ENCODE data around the gene TBRG4. TPM values are rescaled to one million over a fixed set of nuclear protein-coding genes. Genes with fewer than 3 reads are reported as not detected.

The TBRG4 gene
- total RNA-seq, 4 donors from 2014 or later = 83.4 to 140 (median 105) TPM

- WGBS, 2 donors (ENCODE audit: low coverage in 1 of 2) = 90% methylated on average over 15 of the region's 15 CpGs; no CpG with 5 or more reads in 1 of the 2 donors
- Histone ChIP-seq H3K27ac (no peak overlapping the region), H3K27me3 (no peaks in the 10 kb centered on the region), H3K4me1 (no peaks in the 10 kb centered on the region), H3K36me3 (peaks cover 0 to 27% (median 13%) of the 10 kb centered on the region in 4 donors), H3K9me3 (no peaks in the 10 kb centered on the region), H3K4me3 (no peak overlapping the region)
- in situ Hi-C loops (cut with MboI; ENCODE audit: low pct_ligation_motif_present in 1 of 4, low pct_unique_long_range_greater_than_20kb in 1 of 4, low sequenced_read_pairs in 3 of 4) (no loop called here), intact Hi-C loops (cut with DNase I; ENCODE audit: low total_unique reads) (no loop called here)
- TF ChIP-seq EP300 (IDR thresholded peaks at IDR 0.05; ENCODE audit: low read depth) (no peak), POLR2AphosphoS5 (IDR thresholded peaks at IDR 0.05) (no peak), POLR2A (IDR thresholded peaks at IDR 0.05) (no peak)
- TF ChIP-seq, protein P1, sequence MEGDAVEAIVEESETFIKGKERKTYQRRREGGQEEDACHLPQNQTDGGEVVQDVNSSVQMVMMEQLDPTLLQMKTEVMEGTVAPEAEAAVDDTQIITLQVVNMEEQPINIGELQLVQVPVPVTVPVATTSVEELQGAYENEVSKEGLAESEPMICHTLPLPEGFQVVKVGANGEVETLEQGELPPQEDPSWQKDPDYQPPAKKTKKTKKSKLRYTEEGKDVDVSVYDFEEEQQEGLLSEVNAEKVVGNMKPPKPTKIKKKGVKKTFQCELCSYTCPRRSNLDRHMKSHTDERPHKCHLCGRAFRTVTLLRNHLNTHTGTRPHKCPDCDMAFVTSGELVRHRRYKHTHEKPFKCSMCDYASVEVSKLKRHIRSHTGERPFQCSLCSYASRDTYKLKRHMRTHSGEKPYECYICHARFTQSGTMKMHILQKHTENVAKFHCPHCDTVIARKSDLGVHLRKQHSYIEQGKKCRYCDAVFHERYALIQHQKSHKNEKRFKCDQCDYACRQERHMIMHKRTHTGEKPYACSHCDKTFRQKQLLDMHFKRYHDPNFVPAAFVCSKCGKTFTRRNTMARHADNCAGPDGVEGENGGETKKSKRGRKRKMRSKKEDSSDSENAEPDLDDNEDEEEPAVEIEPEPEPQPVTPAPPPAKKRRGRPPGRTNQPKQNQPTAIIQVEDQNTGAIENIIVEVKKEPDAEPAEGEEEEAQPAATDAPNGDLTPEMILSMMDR (IDR thresholded peaks at IDR 0.05) = no peak
- no peak for DNase-seq
These were observed 37.5 kb downstream of the TBRG4 start for GRCh38 chr7:45073786-45074527.

- Histone ChIP-seq H3K36me3 (peaks cover 0 to 27% (median 13%) of the 10 kb centered on the region in 4 donors), H3K4me1 (peaks cover 0 to 2% (median 0%) of the 10 kb centered on the region in 4 donors), H3K9me3 (no peaks in the 10 kb centered on the region), H3K27ac (no peak overlapping the region), H3K27me3 (no peaks in the 10 kb centered on the region), H3K4me3 (no peak overlapping the region)
- in situ Hi-C loops (cut with MboI; ENCODE audit: low pct_ligation_motif_present in 1 of 4, low pct_unique_long_range_greater_than_20kb in 1 of 4, low sequenced_read_pairs in 3 of 4) = no loop called here
- 93 to 100% methylated on average over 1 to 17 of the region's 17 CpGs for WGBS, 2 donors (ENCODE audit: low coverage in 1 of 2)
- TF ChIP-seq EP300 (IDR thresholded peaks at IDR 0.05; ENCODE audit: low read depth) (no peak), POLR2AphosphoS5 (IDR thresholded peaks at IDR 0.05) (no peak), POLR2A (IDR thresholded peaks at IDR 0.05) (no peak)
- TF ChIP-seq, protein P1 (IDR thresholded peaks at IDR 0.05) = no peak
- intact Hi-C loops (cut with DNase I; ENCODE audit: low total_unique reads) = no loop called here
- no peak for DNase-seq
These were observed 38.3 kb downstream of the TBRG4 start for GRCh38 chr7:45073031-45073785.

- H3K4me1 ChIP-seq = peaks cover 0 to 3% (median 0%) of the 10 kb centered on the region in 4 donors
- intact Hi-C loops (cut with DNase I; ENCODE audit: low total_unique reads) = no loop called here
- H3K27ac ChIP-seq = no peak overlapping the region
- no peak for TF ChIP-seq POLR2AphosphoS5 (IDR thresholded peaks at IDR 0.05)
- TF ChIP-seq, protein P1 (IDR thresholded peaks at IDR 0.05) = no peak
- no peak for TF ChIP-seq POLR2A (IDR thresholded peaks at IDR 0.05)
- TF ChIP-seq EP300 (IDR thresholded peaks at IDR 0.05; ENCODE audit: low read depth) = no peak
- WGBS, 2 donors (ENCODE audit: low coverage in 1 of 2) = 60 to 90% methylated on average over 1 to 13 of the region's 13 CpGs
- DNase-seq = no peak
- in situ Hi-C loops (cut with MboI; ENCODE audit: low pct_ligation_motif_present in 1 of 4, low pct_unique_long_range_greater_than_20kb in 1 of 4, low sequenced_read_pairs in 3 of 4) = no loop called here
- peaks cover 0 to 27% (median 13%) of the 10 kb centered on the region in 4 donors for H3K36me3 ChIP-seq
- no peak overlapping the region for H3K4me3 ChIP-seq
- no peaks in the 10 kb centered on the region for H3K9me3 ChIP-seq
- H3K27me3 ChIP-seq = no peaks in the 10 kb centered on the region
These were observed 39.1 kb downstream of the TBRG4 start for GRCh38 chr7:45072131-45073030.
